GM23338 (cell line): Measurements from ENCODE around the gene CMKLR1. TPM values are rescaled to one million over a fixed set of nuclear protein-coding genes. Genes with fewer than 3 reads are reported as not detected.

Experiments
- CREB1 ChIP-seq: fragments of 250-450 bp; sonication (Bioruptor Pico); IDR thresholded peaks from 2 replicates; pipeline ENCODE4 v1.5.0; 2020; ENCODE audit warnings: low read depth, mild to moderate bottlenecking, moderate library complexity
- NANOG ChIP-seq: IDR thresholded peaks from 2 replicates; pipeline ENCODE4 v1.6.1; 2016; ENCODE audit warnings: antibody characterized with exemption, borderline replicate concordance
- STAT1 ChIP-seq: IDR thresholded peaks from one replicate; pipeline ENCODE4 v1.6.1; 2016; ENCODE audit warnings: antibody characterized with exemption; ENCODE audit not compliant: unreplicated experiment
- ZNF462 ChIP-seq: fragments of 250-450 bp; sonication (Bioruptor Pico); IDR thresholded peaks from 2 replicates; pipeline ENCODE4 v1.5.0; 2020; ENCODE audit warnings: mild to moderate bottlenecking, moderate library complexity
- polyA plus RNA-seq: library from polyadenylated mRNA; unstranded; fragments of >200 nt; fragmentation: Nextera tagmentation; extraction: Ambion mirVana; gene quantifications from 2 replicates; pipeline ENCODE4 v1.2.1, GENCODE V29; 2016
- total RNA-seq: library from RNA; depleted of rRNA; stranded (reverse); fragments of >200 nt; shearing (Covaris generic); gene quantifications from 2 replicates; pipeline ENCODE4 v1.2.3, GENCODE V29; 2014; rRNA removed

The CMKLR1 gene
- total and polyA plus RNA-seq, 2 experiments from 2014 or later, result 0.40 to 2.6 TPM

- no peak for TF ChIP-seq STAT1
- no peak for TF ChIP-seq ZNF462 (CRISPR knock-in tag)
- no peak for TF ChIP-seq NANOG
- no peak for TF ChIP-seq CREB1 (CRISPR knock-in tag)
Measured at GRCh38 chr12:108238474-108238873, 100.6 kb downstream of the CMKLR1 start (continued).

Other genes starting within 250 kb of the CMKLR1 start
- 0.58 and 3.1 TPM in 2 replicates for gene WSCD2, start 210.0 kb downstream of the CMKLR1 start, total RNA-seq
- 0.66 and 1.6 TPM in 2 replicates for gene WSCD2, start 210.0 kb downstream of the CMKLR1 start, polyA plus RNA-seq
- gene FICD, start 176.0 kb upstream of the CMKLR1 start, total RNA-seq, result 4.9 and 6.0 TPM in 2 replicates
- gene FICD, start 176.0 kb upstream of the CMKLR1 start, polyA plus RNA-seq, result 5.3 and 7.6 TPM in 2 replicates
- 112 and 123 TPM in 2 replicates for gene SART3, start 221.9 kb upstream of the CMKLR1 start, total RNA-seq
- 49.7 and 49.8 TPM in 2 replicates for gene SART3, start 221.9 kb upstream of the CMKLR1 start, polyA plus RNA-seq
- gene ISCU, start 223.3 kb upstream of the CMKLR1 start, total RNA-seq, result 88.0 and 123 TPM in 2 replicates
- gene ISCU, start 223.3 kb upstream of the CMKLR1 start, polyA plus RNA-seq, result 110 and 129 TPM in 2 replicates